GM21717 (cell line): ENCODE measurements around the gene VWA2.

ENCODE experiments used
- ATAC-seq: cut with Tn5 transposase; IDR thresholded peaks from one replicate; pipeline ENCODE4 v1.9.1; 2021; ENCODE audit warnings: mild to moderate bottlenecking, moderate library complexity; ENCODE audit not compliant: unreplicated experiment

The VWA2 gene

DNA sequence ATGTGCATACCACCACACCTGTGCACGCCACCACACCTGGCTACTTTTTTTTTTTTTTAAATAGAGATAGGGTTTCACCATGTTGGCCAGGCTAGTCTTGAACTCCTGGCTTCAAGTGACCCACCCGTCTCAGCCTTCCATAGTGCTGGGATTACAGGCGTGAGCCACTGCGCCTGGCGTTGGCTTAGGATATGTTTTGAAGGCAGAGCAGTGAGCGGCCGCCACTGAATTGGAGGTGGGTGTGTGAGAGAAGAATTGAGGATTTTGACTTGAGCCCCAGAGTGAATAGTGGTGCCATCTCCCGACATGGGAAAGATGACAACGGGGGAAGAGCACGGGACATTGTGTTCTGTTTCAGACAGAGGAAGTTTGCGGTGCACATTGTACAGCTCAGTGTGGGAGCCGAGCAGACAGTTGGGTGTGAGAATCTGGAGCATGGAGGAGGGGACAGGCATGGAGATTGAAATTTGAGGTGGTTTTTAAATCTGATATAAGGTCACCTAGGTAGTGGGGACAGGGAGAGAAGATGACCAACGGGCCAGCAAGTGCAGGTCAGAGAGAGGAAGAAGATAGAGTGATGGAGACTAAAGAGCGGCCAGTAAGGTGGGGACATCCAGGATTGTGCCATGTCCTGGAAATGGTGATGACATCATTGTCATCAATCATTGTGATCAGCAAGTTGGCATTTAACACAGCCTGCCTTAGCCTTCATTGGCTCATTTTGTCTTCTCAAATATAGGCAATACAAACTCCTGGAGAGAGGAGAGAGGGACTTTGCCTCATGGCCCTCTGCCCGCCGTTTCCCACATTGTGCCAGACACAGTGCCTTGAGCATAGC lies 35.8 kb downstream of the VWA2 start:
- no peak for ATAC-seq

DNA sequence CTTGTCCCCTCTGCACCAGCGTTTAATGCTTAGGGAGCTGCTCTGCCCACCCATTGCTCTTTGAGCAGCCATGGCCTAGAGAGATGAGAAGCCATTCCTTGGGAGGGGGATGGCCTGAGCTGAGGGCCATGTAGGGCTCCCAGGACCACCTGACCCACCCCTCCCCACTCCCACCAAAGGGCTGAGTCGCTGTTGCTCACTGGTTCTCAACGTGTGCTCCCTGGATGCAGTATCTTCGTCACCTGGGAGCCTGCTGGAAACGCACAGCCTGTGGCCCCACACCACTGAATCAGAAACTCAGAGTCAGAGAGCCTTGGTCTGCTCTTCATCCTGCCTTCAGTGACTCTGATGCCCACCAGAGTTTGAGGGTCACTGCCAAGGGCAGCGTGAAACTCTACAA lies 37.0 kb downstream of the VWA2 start:
- no peak for ATAC-seq

DNA sequence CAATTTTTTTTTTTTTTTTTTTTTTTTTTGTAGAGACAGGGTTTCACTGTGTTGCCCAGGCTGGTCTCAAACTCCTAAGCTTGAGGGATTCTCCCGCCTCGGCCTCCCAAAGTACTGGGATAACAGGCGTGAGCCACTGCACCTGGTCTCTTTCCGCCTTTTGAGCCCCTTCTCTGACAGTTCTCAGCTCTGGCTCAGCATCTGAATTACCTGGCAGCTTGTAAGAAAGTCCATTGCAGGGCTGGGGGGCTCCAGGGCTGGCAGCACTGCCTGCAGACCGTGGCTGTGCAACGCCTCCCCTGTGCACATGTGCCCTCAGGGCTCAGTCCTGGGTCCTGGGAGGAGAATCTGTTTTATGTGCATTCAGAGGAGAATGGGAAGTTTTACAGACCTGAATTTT lies 37.6 kb downstream of the VWA2 start:
- no peak for ATAC-seq

DNA sequence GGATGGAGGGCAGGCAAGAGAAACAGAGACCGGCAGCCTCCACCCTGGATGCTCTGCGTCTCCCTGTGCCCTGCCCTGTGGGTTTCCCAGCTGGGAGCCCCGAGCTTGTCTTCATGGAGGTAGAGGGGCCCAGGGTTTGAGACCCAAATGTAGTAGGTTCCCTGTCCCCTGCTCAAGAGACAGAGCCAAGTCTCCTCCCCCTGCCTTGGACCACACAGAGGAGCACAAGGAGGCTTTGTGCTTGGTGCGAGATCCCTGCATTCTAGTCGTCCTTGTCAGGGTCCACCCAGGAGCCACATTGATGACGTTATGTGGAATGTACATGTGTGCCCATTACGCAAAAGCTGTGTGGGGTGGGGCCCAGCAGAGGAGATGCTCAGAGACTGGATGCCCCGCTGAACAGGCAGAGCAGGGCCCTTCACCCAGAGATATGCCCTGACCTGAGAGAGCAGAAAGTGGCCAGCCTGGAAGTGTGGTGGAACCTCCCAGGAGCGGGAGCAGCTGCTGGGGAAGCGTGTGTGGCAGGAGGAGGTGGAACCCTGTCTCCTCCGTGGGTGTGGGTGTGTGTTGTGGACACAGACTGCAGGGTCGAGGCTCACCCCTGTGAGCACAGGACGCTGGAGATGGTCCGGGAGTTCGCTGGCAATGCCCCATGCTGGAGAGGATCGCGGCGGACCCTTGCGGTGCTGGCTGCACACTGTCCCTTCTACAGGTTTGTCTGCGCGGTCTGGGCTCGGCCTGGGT lies 39.3 kb downstream of the VWA2 start:
- ATAC-seq = no peak

DNA sequence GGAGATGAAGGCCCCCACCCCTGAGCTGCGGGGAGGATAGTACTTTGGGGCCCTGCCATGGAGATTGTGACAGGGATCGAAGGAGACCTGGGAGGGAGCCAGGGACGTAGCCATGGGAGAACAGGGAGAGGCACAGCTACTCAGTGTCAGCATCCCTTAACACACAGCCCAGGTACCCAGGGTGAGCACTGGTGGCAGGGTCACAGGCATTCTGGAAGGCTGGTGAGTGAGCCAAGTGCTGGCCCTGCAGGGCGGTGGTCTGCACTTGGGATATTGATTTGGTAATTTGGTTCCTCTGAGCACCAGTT lies 39.8 kb downstream of the VWA2 start:
- no peak for ATAC-seq

DNA sequence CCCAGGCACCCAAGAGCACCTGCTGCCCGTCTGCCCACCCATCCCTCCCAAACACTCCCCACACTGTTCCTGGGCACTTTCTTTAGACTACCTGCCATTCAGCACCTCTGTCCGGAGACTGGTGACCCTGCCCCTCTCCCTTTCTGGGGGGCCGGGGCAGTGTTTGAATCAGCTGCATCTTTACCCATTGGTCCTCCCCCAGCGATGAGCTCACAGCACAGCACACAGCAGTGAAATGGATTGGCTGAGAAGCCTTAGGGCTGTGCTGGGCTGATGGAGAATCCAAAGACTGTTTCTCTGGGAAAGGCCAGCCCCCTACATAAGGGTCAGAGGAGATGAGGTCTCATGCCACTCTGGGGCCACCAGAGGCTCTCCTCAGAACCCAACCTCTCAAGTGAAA lies 40.2 kb downstream of the VWA2 start:
- no peak for ATAC-seq

DNA sequence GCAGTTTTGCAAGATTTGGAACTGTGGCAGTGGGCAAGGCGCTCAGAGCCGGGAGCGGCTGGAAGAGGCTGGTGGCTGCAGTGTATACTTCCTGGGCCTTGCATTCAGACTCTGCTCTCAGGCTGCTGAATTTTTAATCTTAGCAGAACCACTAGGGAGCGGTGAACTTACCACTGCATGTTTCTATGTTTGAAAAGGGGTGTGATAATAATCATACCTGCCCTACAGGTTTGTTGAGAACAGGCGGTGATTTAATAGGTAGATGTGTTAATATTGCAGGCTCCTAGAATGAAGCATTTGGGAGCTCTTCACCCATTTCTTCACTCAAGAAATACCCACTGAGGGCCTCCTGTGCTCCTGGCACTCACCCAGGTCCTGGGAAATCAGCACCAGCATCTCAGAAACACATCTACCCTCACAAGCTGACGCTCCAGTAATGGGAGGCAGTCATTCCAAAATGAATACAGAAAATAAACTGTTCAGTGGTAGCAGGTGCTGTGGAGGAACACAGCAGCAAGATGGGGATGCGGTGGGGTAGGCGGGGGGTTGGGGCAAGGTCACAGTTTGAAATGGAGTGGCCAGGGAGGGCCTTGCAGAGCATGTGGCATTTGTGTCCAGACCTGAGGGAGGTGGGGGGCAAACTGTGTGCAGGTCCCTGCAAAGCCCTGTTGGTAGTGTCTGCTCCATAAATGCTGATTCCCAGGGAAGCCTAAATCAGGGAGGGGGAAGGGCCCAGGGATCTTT lies 41.0 kb downstream of the VWA2 start:
- no peak for ATAC-seq

DNA sequence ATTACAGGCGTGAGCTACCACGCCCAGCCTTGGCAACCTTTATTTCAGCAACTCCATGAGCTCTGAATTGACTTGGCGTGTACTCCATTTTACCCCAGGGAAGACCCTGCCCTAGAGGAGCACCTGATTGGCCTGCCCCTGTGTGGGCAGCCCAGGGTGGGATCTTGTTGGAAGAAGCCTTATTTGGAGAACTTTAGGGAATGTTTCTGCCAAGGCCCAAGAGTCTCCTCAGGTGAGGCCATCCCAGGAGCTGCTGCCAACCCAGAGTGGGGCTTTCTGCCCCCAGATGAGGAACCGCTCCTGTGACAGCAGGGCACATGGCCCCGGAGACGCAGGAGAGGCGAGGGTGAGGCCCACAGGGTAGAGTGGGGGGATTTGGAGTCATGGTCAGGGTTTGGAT lies 42.0 kb downstream of the VWA2 start:
- ATAC-seq = no peak

DNA sequence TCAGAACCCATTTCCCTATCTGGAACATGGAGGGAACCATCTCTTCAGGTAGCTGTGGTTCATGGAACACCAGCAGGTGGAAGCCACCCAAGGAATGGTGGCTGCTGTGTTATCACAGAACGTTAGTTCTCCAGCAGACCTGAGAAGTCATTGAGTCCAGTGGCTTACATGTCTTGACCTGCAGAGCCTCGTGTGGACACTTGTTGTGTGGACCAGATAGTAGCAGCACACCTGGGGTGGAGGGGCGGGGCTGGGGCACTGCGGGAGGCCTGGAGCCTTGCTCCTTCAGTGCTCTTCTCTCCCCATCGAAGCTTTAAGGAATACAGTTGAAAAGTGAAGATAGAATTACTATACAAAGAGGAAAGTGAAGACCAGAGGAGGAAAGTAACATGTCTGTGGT lies 42.4 kb downstream of the VWA2 start:
- ATAC-seq = no peak

DNA sequence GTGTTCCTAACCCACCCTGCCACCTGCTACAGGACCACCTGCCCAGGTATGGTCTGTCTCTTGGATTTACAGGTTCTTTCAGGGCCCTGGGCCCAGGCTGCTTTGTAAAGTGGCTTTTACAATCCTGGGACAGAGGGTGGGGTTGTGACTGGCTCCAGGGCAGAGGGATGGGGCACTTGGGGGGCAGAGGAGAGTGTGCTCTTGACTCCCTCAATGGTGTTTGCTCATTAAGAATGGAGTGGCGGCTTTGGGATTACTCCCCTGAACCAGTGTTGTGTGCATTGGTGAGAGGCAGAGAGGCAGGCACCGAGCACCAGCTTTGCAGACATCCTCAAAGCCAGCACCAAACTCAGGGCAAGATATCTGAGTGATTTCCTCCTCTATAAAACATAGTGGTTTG lies 43.5 kb downstream of the VWA2 start:
- ATAC-seq = no peak

DNA sequence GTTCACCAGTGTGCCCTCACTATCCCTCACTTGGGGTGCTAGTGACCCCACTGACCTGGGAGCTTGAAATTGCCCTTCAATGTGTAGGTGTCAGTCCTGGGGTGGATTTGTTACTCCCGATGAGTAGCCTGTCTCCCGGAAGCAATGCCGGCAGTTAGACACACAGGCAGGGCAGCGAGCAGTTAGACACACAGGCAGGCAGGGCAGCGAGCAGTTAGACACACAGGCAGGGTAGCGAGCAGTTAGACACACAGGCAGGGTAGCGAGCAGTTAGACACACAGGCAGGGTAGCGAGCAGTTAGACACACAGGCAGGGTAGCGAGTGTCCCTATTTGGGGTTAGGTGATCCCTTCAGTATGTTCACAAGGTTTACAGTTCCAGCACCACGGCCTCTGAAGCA lies 44.0 kb downstream of the VWA2 start:
- ATAC-seq = no peak

DNA sequence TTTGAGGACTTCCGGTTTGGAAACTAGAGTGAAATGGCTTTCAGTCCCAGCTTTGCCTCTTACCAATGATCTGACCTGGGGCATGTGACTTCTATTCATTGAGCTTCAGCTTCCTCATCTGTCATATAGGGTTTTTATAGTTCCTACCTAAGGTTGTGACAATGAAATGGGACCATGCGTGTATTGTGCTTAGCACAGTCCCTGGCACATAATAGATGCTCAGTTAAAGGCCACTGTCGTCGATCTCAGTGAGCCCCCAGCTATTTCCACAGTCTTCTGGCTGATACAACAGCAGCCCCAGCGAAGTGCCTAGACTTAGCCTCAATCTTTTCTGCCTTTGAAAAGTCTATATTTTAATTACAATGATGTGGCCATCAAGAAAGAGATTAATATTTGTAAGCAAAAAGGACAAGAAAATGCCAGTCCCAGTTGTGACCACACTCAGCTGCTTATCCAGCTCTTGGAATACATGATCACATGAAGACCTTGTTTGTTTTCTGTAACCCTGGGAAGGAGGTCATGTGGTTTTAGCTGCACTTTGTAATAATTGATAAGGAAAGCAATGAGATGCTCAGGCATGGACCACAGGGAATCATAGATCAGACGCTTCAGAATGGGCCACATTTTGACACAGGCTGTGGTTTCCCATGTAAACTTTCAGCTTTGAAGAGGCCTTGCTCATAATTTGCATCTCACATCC lies 44.6 kb downstream of the VWA2 start:
- no peak for ATAC-seq

DNA sequence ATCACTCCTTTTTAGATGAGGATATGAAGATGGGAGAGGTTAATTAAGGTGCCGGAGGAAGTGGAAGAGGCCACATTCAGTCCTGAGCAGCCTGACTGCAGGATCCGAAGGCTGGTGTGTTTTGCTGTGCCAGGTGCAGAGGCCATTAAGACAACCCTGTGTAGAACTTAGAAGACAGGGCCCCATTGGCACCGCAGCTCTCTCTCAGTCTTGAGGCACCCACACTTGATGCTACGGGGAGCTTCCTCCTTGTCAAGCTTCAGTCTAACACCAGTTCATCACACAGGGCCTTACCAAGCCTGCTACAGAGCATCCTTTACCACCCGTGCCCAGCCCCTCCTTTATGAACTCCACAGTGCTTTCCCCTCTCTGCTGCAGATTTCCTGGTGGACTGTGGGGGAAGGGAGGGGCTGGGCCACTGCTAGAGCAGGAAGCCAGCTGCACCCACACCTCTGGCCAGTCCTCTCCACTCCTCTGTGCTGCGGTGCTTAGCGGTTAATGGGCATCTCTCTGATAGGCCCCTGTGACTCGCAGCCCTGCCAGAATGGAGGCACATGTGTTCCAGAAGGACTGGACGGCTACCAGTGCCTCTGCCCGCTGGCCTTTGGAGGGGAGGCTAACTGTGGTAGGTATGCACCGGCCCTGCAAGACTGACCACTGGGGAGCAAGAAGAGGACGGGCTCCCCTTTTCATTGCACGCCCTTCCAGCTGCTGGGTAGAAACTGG lies 45.5 kb downstream of the VWA2 start:
- no peak for ATAC-seq

DNA sequence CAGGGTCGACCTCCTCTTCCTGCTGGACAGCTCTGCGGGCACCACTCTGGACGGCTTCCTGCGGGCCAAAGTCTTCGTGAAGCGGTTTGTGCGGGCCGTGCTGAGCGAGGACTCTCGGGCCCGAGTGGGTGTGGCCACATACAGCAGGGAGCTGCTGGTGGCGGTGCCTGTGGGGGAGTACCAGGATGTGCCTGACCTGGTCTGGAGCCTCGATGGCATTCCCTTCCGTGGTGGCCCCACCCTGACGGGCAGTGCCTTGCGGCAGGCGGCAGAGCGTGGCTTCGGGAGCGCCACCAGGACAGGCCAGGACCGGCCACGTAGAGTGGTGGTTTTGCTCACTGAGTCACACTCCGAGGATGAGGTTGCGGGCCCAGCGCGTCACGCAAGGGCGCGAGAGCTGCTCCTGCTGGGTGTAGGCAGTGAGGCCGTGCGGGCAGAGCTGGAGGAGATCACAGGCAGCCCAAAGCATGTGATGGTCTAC lies 46.9 kb downstream of the VWA2 start:
- ATAC-seq = no peak

DNA sequence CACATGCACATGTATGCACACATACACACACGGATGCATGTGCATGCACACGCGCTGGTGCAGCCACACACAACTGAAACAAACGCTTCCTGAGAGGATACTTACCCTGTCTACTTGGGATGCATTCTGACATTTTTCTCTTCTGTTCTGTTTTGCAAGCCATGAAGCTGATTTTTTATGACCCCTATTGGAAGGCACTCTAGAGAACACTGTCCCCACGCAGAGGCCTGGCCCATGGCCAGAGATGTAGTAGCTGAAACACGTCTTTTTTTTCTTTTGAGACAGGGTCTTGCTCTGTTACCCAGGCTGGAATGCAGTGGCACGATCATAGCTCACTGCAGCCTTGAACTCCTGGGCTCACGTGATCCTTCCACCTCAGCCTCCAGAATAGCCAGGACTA lies 47.9 kb downstream of the VWA2 start:
- ATAC-seq = no peak

DNA sequence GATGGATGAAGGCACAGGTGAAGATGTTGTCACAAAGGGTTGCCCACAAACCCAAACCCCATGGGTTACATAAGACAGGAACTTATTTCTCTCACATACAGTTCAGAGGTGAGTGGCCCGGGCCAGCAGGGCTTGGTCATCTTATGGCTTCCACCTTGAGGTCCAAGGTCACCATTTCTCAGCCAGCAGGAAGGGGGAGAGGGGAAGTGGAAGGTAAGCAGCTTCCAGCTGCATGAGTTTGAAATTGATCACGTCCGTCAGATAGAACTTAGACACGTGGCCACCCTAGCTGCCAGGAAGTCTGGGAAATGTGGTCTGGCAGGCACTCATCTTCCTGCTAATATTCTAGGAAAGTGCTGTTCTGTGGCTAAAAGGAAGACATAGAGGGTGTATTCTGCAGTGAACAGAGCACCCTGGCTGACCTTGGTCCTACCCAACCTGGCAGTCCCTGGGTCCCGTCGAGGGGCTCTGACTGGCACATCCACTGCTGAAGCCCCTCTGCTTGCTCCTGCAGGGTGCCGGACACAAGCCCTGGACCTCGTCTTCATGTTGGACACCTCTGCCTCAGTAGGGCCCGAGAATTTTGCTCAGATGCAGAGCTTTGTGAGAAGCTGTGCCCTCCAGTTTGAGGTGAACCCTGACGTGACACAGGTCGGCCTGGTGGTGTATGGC lies 49.5 kb downstream of the VWA2 start:
- no peak for ATAC-seq

DNA sequence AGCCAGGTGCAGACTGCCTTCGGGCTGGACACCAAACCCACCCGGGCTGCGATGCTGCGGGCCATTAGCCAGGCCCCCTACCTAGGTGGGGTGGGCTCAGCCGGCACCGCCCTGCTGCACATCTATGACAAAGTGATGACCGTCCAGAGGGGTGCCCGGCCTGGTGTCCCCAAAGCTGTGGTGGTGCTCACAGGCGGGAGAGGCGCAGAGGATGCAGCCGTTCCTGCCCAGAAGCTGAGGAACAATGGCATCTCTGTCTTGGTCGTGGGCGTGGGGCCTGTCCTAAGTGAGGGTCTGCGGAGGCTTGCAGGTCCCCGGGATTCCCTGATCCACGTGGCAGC lies 50.0 kb downstream of the VWA2 start:
- ATAC-seq = no peak

DNA sequence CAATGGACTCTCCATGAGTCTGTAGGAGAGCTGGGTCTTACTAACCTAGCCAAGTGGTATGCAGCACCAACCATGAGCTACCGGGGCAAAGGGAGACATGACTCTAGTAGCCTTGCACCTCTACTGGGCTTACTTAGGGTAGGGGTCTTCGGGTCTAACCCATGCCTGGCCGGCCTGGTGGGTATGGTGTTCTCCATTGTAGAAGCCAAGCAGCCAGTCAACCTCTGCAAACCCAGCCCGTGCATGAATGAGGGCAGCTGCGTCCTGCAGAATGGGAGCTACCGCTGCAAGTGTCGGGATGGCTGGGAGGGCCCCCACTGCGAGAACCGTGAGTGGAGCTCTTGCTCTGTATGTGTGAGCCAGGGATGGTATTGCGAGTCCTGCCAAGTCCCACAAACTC lies 51.0 kb downstream of the VWA2 start:
- ATAC-seq = no peak

DNA sequence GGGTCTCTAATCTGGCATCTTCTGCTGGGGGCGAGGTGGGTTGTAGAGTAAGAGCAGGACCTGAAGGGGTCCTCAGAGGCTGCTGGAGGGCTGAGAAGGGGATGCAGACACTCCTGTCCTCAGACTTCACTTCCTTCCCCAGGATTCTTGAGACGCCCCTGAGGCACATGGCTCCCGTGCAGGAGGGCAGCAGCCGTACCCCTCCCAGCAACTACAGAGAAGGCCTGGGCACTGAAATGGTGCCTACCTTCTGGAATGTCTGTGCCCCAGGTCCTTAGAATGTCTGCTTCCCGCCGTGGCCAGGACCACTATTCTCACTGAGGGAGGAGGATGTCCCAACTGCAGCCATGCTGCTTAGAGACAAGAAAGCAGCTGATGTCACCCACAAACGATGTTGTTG lies 52.0 kb downstream of the VWA2 start:
- ATAC-seq = no peak

DNA sequence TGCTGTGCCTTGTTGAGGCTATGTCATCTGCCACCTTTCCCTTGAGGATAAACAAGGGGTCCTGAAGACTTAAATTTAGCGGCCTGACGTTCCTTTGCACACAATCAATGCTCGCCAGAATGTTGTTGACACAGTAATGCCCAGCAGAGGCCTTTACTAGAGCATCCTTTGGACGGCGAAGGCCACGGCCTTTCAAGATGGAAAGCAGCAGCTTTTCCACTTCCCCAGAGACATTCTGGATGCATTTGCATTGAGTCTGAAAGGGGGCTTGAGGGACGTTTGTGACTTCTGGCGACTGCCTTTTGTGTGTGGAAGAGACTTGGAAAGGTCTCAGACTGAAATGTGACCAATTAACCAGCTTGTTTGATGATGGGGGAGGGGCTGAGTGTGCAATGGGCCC lies 52.5 kb downstream of the VWA2 start:
- no peak for ATAC-seq
